ENCODE measurements around the gene KMT2C.
"Not testable (repeated sequence)": the region's sequence is repeated elsewhere in the genome, so short reads cannot be mapped to it uniquely, and the experiment has no call there.

The KMT2C gene

DNA sequence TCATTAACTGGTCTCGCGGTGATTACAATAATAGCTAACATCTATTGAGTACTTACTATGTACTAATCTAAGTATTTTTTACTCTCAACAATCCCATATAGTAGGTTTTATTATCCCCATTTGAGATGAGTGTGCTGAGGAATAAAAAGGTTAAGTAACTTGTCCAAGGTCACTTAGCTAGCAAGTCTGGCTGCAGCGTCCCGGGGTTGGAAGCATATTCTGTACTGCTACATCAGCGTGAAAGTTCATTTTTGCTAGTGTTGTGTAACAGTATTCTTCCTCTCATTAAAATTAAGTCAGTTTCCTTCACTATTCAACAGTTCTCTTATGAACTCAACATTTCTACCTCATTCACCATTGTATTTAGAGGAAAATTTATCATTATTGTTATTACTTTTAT lies 199.5 kb downstream of the KMT2C start:
- not testable (repeated sequence) for H3K4me3 ChIP-seq (ENCODE audit: insufficient read depth, low read depth, low read length, poor library complexity, severe bottlenecking); H3K27me3 ChIP-seq (replicated peaks; ENCODE audit: control insufficient read depth, insufficient read depth, low read length, poor library complexity, severe bottlenecking); H3K36me3 ChIP-seq (ENCODE audit: control insufficient read depth, insufficient read depth, low read length); H3K27ac ChIP-seq (ENCODE audit: insufficient read depth, low read length, poor library complexity, severe bottlenecking); DNase-seq; H3K4me1 ChIP-seq (ENCODE audit: control insufficient read depth, insufficient read depth, low read length, poor library complexity, severe bottlenecking); H3K9me3 ChIP-seq (ENCODE audit: control insufficient read depth, low read length)

DNA sequence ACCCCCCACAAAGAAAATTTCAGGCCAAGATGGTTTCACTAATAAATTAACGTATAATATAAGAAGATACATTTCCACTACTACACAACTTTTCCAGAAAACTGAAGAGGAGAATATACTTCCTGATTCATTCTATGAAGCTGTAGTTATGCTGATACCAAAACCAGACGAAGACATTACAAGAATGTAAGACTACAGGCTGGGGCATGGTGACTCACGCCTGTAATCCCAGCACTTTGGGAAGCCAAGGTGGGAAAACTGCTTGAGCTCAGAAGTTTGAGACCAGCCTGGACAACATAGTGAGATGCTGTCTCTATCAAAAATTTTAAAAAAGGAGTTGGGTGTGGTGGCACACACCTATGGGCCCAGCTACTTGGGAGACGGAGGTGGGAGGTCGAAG lies 201.4 kb downstream of the KMT2C start:
- H3K4me1 ChIP-seq (ENCODE audit: control insufficient read depth, insufficient read depth, low read length, poor library complexity, severe bottlenecking); DNase-seq; H3K36me3 ChIP-seq (ENCODE audit: control insufficient read depth, insufficient read depth, low read length); H3K9me3 ChIP-seq (ENCODE audit: control insufficient read depth, low read length); H3K27ac ChIP-seq (ENCODE audit: insufficient read depth, low read length, poor library complexity, severe bottlenecking); H3K4me3 ChIP-seq (ENCODE audit: insufficient read depth, low read depth, low read length, poor library complexity, severe bottlenecking); H3K27me3 ChIP-seq (replicated peaks; ENCODE audit: control insufficient read depth, insufficient read depth, low read length, poor library complexity, severe bottlenecking): not testable (repeated sequence)

DNA sequence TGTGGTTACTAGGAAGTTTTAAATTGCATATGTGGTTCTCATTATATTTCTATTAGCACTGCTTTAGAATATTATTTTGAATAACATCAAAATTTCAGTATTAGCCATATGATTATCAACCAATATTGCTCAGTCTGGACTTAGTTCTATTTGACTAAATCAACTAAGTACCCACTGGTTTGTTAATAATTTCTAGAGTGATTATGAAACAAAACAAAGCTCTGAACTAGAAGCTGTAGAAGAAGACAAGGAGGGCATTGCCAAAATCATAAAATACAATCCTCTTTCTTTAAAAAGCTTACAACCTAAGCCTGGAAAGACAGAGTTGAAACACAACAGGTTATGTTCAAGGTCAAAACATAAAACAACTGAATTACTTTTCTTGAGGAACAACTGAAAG lies 204.7 kb downstream of the KMT2C start:
- no peak overlapping the region for H3K27ac ChIP-seq (ENCODE audit: insufficient read depth, low read length, poor library complexity, severe bottlenecking)
- H3K9me3 ChIP-seq (ENCODE audit: control insufficient read depth, low read length): no peaks in the 10 kb centered on the region
- H3K4me3 ChIP-seq (ENCODE audit: insufficient read depth, low read depth, low read length, poor library complexity, severe bottlenecking): no peak overlapping the region
- H3K36me3 ChIP-seq (ENCODE audit: control insufficient read depth, insufficient read depth, low read length): peaks cover 6% of the 10 kb centered on the region
- DNase-seq: no peak
- H3K27me3 ChIP-seq (replicated peaks; ENCODE audit: control insufficient read depth, insufficient read depth, low read length, poor library complexity, severe bottlenecking): no peaks in the 10 kb centered on the region
- H3K4me1 ChIP-seq (ENCODE audit: control insufficient read depth, insufficient read depth, low read length, poor library complexity, severe bottlenecking): no peaks in the 10 kb centered on the region

DNA sequence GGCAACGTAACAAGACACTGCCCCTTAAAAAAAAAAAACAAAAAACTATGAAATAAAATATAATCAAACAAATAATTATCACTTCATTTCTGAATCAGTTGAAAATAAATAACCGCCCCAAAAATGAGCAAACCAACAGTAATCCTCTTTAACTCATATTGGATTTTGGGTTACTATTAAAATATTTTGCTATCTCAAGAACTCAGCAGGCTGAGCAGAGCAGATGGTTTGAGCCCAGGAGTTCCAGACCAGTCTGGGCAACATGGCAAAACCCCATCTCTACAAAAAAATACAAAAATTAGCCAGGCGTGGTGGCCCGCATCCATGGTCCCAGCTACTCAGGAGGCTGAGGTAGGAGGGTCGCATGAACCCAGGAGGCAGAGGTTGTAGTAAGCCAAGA lies 216.2 kb downstream of the KMT2C start:
- H3K27me3 ChIP-seq (replicated peaks; ENCODE audit: control insufficient read depth, insufficient read depth, low read length, poor library complexity, severe bottlenecking); H3K36me3 ChIP-seq (ENCODE audit: control insufficient read depth, insufficient read depth, low read length); H3K4me1 ChIP-seq (ENCODE audit: control insufficient read depth, insufficient read depth, low read length, poor library complexity, severe bottlenecking): not testable (repeated sequence)

DNA sequence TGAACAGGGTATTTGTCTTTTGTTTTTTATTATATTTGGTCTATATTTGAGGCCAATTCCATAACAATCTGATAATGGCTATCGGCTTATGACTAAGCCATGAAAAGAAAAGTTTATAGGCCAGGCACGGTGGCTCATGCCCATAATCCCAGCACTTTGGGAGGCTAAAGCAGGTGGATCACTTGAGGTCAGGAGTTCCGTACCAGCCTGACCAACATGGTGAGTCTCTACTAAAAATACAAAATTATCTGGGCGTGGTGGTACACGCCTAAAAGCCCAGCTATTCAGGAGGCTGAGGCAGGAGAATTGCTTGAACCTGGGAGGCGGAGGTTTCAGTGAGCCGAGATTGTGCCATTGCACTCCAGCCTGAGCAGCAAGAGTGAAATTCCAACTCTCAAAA lies 227.0 kb downstream of the KMT2C start:
- H3K4me3 ChIP-seq (ENCODE audit: insufficient read depth, low read depth, low read length, poor library complexity, severe bottlenecking); DNase-seq; H3K4me1 ChIP-seq (ENCODE audit: control insufficient read depth, insufficient read depth, low read length, poor library complexity, severe bottlenecking); H3K27ac ChIP-seq (ENCODE audit: insufficient read depth, low read length, poor library complexity, severe bottlenecking); H3K9me3 ChIP-seq (ENCODE audit: control insufficient read depth, low read length); H3K27me3 ChIP-seq (replicated peaks; ENCODE audit: control insufficient read depth, insufficient read depth, low read length, poor library complexity, severe bottlenecking); H3K36me3 ChIP-seq (ENCODE audit: control insufficient read depth, insufficient read depth, low read length): not testable (repeated sequence)

More for the DNA sequence above, 216.2 kb downstream of the KMT2C start:
- not testable (repeated sequence) for H3K4me3 ChIP-seq (ENCODE audit: insufficient read depth, low read depth, low read length, poor library complexity, severe bottlenecking); H3K27ac ChIP-seq (ENCODE audit: insufficient read depth, low read length, poor library complexity, severe bottlenecking); H3K9me3 ChIP-seq (ENCODE audit: control insufficient read depth, low read length); DNase-seq

DNA sequence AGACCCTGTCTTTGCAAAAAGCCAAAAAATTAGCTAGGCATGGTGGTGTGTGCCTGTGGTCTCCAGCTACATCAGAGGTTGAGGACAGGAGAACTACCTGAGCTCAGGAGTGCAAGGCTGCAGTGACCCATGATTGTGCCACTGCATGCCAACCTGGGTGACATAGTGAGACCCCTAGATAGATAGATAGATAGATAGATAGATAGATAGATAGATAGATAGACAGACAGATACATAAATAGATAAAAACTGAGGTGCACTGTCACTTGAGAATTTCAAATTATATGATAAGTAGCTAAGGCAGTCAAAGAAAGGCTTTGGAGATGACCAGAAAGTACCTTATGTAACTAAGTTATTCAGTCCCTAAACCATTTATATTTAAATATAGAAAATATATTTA lies 231.4 kb downstream of the KMT2C start:
- not testable (repeated sequence) for H3K4me1 ChIP-seq (ENCODE audit: control insufficient read depth, insufficient read depth, low read length, poor library complexity, severe bottlenecking); DNase-seq; H3K9me3 ChIP-seq (ENCODE audit: control insufficient read depth, low read length); H3K4me3 ChIP-seq (ENCODE audit: insufficient read depth, low read depth, low read length, poor library complexity, severe bottlenecking); H3K27ac ChIP-seq (ENCODE audit: insufficient read depth, low read length, poor library complexity, severe bottlenecking); H3K27me3 ChIP-seq (replicated peaks; ENCODE audit: control insufficient read depth, insufficient read depth, low read length, poor library complexity, severe bottlenecking)
- H3K36me3 ChIP-seq (ENCODE audit: control insufficient read depth, insufficient read depth, low read length): peaks cover 14% of the 10 kb centered on the region

DNA sequence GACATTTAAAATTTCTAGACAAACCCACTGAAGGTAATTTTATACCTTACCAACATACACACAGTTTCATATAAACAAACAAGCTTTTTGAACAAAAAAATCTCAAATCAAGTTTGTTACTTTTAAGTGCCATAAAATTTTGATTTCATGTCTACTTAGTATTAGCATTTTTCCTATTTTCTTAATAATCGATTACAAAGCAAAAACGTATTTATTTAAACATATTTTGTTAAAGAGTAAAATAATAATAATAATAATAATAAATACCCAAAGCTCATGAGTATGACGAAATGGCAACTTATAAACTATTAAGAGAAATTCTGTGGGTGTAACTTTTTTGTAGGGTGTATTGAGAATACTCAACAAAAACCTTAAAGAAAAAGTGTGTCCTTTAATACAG lies 232.7 kb downstream of the KMT2C start:
- Histone ChIP-seq H3K27me3 (replicated peaks; ENCODE audit: control insufficient read depth, insufficient read depth, low read length, poor library complexity, severe bottlenecking) (no peaks in the 10 kb centered on the region), H3K36me3 (ENCODE audit: control insufficient read depth, insufficient read depth, low read length) (peaks cover 22% of the 10 kb centered on the region), H3K27ac (ENCODE audit: insufficient read depth, low read length, poor library complexity, severe bottlenecking) (no peak overlapping the region), H3K4me1 (ENCODE audit: control insufficient read depth, insufficient read depth, low read length, poor library complexity, severe bottlenecking) (no peaks in the 10 kb centered on the region), H3K9me3 (ENCODE audit: control insufficient read depth, low read length) (no peaks in the 10 kb centered on the region), H3K4me3 (ENCODE audit: insufficient read depth, low read depth, low read length, poor library complexity, severe bottlenecking) (no peak overlapping the region)
- no peak for DNase-seq

DNA sequence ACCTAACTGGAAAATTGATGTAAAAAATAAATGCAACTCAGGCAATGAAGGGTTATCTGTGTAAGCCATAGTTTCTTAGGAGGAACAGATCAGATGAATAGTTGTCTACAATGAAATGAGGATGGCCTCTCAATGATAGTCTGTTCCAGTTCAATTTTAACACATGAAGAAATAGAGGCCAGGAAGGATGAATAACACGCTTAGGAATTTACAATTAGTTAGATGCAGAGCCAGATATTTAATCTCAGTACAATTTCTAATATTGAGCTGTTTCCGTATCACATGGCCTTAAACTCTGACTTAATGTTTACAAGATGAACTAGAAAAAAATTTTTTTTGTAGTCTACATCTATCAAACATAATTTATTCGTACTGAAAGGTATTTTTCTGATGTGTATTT lies 233.7 kb downstream of the KMT2C start:
- Histone ChIP-seq H3K27ac (ENCODE audit: insufficient read depth, low read length, poor library complexity, severe bottlenecking) (no peak overlapping the region), H3K4me1 (ENCODE audit: control insufficient read depth, insufficient read depth, low read length, poor library complexity, severe bottlenecking) (no peaks in the 10 kb centered on the region), H3K9me3 (ENCODE audit: control insufficient read depth, low read length) (no peaks in the 10 kb centered on the region), H3K36me3 (ENCODE audit: control insufficient read depth, insufficient read depth, low read length) (peaks cover 22% of the 10 kb centered on the region), H3K27me3 (replicated peaks; ENCODE audit: control insufficient read depth, insufficient read depth, low read length, poor library complexity, severe bottlenecking) (no peaks in the 10 kb centered on the region), H3K4me3 (ENCODE audit: insufficient read depth, low read depth, low read length, poor library complexity, severe bottlenecking) (no peak overlapping the region)
- DNase-seq: no peak

DNA sequence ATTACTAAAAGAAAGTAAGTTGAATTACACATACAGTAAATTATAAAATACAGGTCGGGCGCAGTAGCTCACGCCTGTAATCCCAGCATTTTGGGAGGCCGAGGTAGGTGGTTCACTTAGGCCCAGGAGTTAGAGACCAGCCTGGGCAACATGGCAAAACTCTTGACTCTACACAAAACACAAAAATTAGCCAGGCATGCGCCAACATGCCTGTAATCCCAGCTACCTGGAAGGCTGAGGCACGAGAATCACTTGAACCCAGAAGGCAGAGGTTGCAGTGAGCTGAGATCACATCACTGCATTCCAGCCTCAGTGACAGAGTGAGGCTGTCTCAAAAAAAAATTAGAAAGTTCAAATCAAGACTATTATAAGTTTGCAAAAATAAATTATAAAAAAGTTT lies 235.4 kb downstream of the KMT2C start:
- H3K9me3 ChIP-seq (ENCODE audit: control insufficient read depth, low read length): no peaks in the 10 kb centered on the region
- H3K4me1 ChIP-seq (ENCODE audit: control insufficient read depth, insufficient read depth, low read length, poor library complexity, severe bottlenecking): no peaks in the 10 kb centered on the region
- H3K27me3 ChIP-seq (replicated peaks; ENCODE audit: control insufficient read depth, insufficient read depth, low read length, poor library complexity, severe bottlenecking): no peaks in the 10 kb centered on the region
- no peak overlapping the region for H3K27ac ChIP-seq (ENCODE audit: insufficient read depth, low read length, poor library complexity, severe bottlenecking)
- DNase-seq: no peak
- no peak overlapping the region for H3K4me3 ChIP-seq (ENCODE audit: insufficient read depth, low read depth, low read length, poor library complexity, severe bottlenecking)
- H3K36me3 ChIP-seq (ENCODE audit: control insufficient read depth, insufficient read depth, low read length): peaks cover 26% of the 10 kb centered on the region

DNA sequence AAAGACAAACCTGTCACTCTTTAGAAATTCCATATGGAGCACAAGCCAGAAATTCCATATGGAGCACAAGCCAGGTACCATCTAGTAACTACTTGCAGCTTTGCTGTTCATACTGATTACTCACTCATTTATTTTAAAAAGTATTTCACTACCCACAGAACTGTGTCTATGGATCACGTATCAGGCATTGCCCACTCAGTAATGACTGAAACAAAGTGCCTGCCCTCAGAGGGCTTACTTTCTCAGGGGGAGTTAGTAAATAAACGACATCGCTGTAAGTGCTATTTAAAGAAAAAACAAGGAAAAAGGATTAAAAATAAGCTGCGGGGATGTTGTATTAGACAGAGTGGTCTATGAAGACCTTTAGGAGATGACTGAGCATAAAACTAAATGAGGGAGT lies 239.4 kb downstream of the KMT2C start:
- H3K36me3 ChIP-seq (ENCODE audit: control insufficient read depth, insufficient read depth, low read length): peaks cover 39% of the 10 kb centered on the region
- no peaks in the 10 kb centered on the region for H3K9me3 ChIP-seq (ENCODE audit: control insufficient read depth, low read length)
- no peaks in the 10 kb centered on the region for H3K27me3 ChIP-seq (replicated peaks; ENCODE audit: control insufficient read depth, insufficient read depth, low read length, poor library complexity, severe bottlenecking)
- no peak overlapping the region for H3K27ac ChIP-seq (ENCODE audit: insufficient read depth, low read length, poor library complexity, severe bottlenecking)
- H3K4me1 ChIP-seq (ENCODE audit: control insufficient read depth, insufficient read depth, low read length, poor library complexity, severe bottlenecking): no peaks in the 10 kb centered on the region
- no peak for DNase-seq
- no peak overlapping the region for H3K4me3 ChIP-seq (ENCODE audit: insufficient read depth, low read depth, low read length, poor library complexity, severe bottlenecking)

DNA sequence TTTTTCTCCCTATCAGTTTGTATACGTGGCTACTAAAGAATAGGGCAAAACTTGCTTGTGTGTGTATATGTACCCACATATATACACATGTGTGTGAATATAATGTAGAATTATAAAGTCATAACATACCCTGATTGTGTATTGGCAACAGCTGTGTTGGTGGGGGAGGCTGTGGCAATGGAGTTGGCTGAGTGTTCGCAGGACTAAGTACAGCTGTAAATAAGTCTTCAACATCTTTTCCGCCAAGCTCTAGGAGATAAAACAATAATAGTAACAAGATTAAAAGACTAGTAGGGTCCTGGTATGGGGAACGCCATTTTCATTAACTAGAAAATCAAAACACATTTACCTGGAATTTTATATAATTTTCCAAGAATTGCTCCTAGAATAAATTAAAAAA lies 241.9 kb downstream of the KMT2C start:
- DNase-seq: no peak
- Histone ChIP-seq H3K27me3 (replicated peaks; ENCODE audit: control insufficient read depth, insufficient read depth, low read length, poor library complexity, severe bottlenecking) (no peaks in the 10 kb centered on the region), H3K36me3 (ENCODE audit: control insufficient read depth, insufficient read depth, low read length) (peaks cover 55% of the 10 kb centered on the region), H3K4me3 (ENCODE audit: insufficient read depth, low read depth, low read length, poor library complexity, severe bottlenecking) (no peak overlapping the region), H3K9me3 (ENCODE audit: control insufficient read depth, low read length) (no peaks in the 10 kb centered on the region), H3K4me1 (ENCODE audit: control insufficient read depth, insufficient read depth, low read length, poor library complexity, severe bottlenecking) (no peaks in the 10 kb centered on the region), H3K27ac (ENCODE audit: insufficient read depth, low read length, poor library complexity, severe bottlenecking) (no peak overlapping the region)

Data from effector memory CD4-positive, alpha-beta T cell (primary cell).